SH-SY5Y (cell line): ENCODE measurements around the gene CHN1.

ENCODE experiments used
- GATA2 ChIP-seq: IDR thresholded peaks from 2 replicates; pipeline ENCODE4 v1.6.1; 2011; ENCODE audit warnings: mild to moderate bottlenecking, low read depth, low read length
- GATA3 ChIP-seq: IDR thresholded peaks from 2 replicates; pipeline ENCODE4 v1.6.1; 2011; ENCODE audit warnings: low read depth, mild to moderate bottlenecking, low read length, moderate library complexity

The CHN1 gene

GRCh38 chr2:175022923-175023322 lies 17.7 kb upstream of the CHN1 start:
- TF ChIP-seq GATA3 (no peak), GATA2 (no peak)

DNA sequence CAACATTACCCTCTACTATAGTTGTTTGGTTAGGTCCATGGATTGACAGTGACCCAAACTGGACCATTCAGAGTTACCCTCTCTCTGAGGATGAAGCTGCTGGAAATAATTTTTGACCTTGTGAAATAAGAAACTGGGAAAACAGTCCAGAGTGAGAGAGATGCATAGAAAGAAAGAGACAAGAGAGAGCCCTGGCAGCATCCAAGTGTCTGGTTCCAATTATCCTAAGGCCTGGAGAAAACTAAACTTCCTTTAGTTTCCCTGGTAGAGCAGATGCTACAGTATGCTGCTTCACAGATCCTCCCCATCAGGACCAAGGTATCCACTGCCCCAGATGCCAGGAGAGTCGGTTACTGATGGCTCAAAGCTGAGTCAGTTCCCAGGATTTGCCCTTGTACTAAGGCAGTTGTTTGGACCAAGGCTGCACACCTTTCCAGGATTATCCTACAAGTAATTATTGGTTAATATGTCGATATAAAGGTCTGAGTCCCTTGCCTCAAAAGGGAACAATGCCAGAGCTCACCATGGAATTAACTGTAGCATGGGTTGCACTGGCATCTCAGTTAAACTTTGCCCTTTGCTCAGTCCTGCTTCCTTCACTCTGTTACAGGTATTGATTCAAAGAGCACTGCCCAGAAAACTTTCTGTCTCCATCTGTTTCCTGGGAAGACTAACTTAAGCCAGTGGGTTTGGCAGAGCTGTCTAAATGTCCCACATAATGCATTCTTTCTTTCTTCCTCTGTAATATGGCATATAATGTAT lies 14.6 kb upstream of the CHN1 start:
- no peak for TF ChIP-seq GATA3
- TF ChIP-seq GATA2, result no peak

GRCh38 chr2:175017618-175018414 lies 12.6 kb upstream of the CHN1 start:
- TF ChIP-seq GATA2 (no peak), GATA3 (no peak)

- no peak for TF ChIP-seq GATA3
- TF ChIP-seq GATA2, result no peak
Observed at GRCh38 chr2:175015340-175015739, 10.2 kb upstream of the CHN1 start.

DNA sequence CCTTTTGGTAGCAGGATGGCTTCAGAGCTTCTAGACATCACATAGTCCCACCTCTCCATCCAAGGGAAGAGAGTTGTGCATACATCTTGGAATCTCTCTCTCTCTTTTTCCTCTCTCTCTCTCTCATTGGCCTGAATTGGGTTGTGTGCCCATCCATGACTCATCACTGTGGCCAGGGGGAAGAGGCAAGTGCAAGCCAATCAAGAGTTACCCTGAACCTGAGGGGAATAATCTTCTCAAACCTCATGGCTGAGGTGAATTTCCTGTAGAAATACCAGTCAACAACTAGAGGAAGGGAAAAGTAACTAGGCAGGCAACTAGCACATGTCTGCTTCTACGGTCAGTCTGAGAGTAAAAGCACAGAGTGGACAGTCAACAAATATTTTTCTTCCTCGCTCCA lies 7.3 kb upstream of the CHN1 start:
- no peak for TF ChIP-seq GATA2
- no peak for TF ChIP-seq GATA3

GRCh38 chr2:175011505-175011904 lies 6.3 kb upstream of the CHN1 start:
- no peak for TF ChIP-seq GATA3
- no peak for TF ChIP-seq GATA2

- no peak for TF ChIP-seq GATA3
- no peak for TF ChIP-seq GATA2
Observed at GRCh38 chr2:175010848-175011254, 5.7 kb upstream of the CHN1 start.

GRCh38 chr2:175009917-175010621 lies 4.9 kb upstream of the CHN1 start:
- TF ChIP-seq GATA3 (no peak), GATA2 (no peak)

DNA sequence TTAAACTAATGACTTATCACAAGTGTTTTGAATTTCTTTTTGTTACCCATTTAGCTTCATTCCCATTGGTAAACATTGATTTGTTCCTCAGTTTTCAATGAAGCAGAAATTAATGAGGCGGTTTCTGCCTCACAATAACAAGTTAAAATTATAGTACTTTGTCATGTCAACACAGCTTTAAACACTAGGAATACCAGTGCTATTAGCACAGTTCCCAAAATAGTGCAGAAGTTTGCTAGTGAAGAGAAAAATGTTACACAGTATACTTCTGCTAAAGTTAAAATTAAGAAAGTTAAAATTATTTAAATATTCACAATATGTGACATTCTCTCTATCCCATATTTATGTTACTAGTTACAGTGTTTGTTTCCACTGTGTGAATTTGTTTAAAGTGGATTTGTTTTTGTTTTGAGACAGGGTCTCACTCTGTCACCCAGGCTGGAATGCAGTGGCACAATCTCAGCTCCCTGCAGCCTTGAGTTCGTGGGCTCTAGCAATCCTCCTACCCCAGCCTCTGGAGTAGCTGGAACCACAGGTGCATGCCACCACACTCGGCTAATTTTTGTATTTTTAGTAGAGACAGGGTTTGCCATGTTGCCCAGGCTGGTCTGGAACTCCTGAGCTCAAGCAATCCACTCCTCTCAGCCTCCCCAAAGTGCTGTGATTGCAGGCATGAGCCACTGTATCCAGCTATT lies 3.8 kb upstream of the CHN1 start:
- TF ChIP-seq GATA2, result no peak
- no peak for TF ChIP-seq GATA3

DNA sequence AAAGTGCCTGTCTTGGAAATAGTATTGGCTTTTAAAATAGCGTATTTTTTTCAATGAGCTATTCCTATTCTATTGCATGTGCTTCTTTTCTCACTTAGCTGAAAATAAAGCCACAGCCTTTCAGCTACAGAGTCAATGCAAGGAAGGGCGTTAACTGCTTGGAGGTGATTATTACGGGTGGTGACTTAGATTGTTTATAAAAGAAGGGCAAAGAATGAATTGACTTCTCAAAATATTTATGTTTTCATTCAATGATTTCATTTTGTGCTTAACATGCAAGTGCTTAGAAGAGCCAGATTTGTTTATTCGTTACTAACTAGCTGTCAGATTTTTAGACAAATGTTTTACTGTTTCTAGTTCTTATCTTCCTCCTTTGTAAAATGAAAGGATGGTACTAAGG lies 2.8 kb upstream of the CHN1 start:
- TF ChIP-seq GATA3 (no peak), GATA2 (no peak)

DNA sequence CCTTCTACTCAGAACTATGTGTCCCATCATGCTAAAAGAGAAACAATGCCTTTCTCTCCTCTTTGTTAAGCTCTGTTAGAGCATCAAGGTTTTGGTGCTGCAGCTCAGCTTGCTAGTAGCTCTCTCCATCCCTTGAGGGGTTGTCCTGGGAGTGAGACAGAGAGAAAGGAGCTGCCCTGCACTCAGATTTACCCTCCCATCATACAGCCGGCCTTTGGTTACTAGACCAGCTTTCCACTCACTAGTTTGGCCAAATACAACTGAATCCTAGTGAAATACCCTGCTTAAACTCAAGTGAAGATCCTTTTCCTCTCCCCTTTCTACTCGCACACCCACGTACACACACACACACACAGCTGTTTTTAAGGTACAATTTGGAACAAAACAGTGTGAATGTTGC lies 2.3 kb upstream of the CHN1 start:
- TF ChIP-seq GATA2 (no peak), GATA3 (no peak)

GRCh38 chr2:175006281-175006680 lies 1.1 kb upstream of the CHN1 start:
- TF ChIP-seq GATA2, result no peak
- no peak for TF ChIP-seq GATA3

DNA sequence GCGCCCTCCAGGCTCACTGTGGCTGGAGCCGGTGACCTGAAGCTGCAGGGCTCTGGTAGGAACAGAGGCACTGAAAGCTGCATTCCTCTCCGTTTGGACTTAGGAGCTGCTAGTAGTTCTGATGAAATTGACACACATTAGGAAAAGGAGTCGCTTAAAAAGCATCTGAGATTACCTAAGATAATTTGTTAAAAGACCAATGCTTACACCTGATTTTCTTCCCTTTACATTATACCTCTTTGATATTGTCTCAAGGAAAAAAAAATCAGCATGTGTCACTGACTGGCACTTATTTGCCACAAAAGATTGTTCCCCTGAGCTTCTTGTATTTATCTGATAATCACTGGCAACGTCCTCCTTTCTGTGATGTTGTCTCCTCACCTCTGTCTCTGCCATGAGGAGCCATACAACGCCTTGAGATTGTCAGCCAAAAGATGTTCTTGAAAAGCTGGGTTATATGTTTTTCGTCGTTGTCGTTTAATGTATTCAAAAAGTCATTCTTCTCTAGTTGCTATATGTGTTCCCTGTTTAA lies 618 bp upstream of the CHN1 start:
- TF ChIP-seq GATA3 (no peak), GATA2 (no peak)

GRCh38 chr2:175004730-175004979 lies 526 bp downstream of the CHN1 start:
- TF ChIP-seq GATA3, result no peak
- TF ChIP-seq GATA2, result no peak
